Stimulated activated CD4-positive, alpha-beta T cell treated with anti-CD3 and anti-CD28 coated beads, Interleukin-1b, Interleukin-23, amount 100 ng/mL, for 48 hours (primary cell): ENCODE data around the gene LAMP1.
"Not testable (repeated sequence)": the region's sequence is repeated elsewhere in the genome, so short reads cannot be mapped to it uniquely, and the experiment has no call there.

Experiments
- DNase-seq: peaks from one replicate; pipeline ENCODE4 v3.0.0-alpha.2; 2020

LAMP1 gene

GRCh38 chr13:113329656-113330312 lies 32.7 kb downstream of the LAMP1 start:
- DNase-seq = no peak

- DNase-seq = no peak
These were observed 35.6 kb downstream of the LAMP1 start for GRCh38 chr13:113332615-113333014.

- DNase-seq = no peak
These were observed 36.0 kb downstream of the LAMP1 start for GRCh38 chr13:113333076-113333475.

GRCh38 chr13:113337556-113337955 lies 40.5 kb downstream of the LAMP1 start:
- DNase-seq = no peak

GRCh38 chr13:113337976-113338375 lies 40.9 kb downstream of the LAMP1 start:
- no peak for DNase-seq

- no peak for DNase-seq
These were observed 41.4 kb downstream of the LAMP1 start for GRCh38 chr13:113338451-113338850.

GRCh38 chr13:113342820-113343691 lies 46.0 kb downstream of the LAMP1 start:
- DNase-seq = no peak

- DNase-seq = no peak
These were observed 46.6 kb downstream of the LAMP1 start for GRCh38 chr13:113343692-113343968.

- no peak for DNase-seq
These were observed 48.4 kb downstream of the LAMP1 start for GRCh38 chr13:113345486-113345885.

GRCh38 chr13:113347736-113348225 lies 50.7 kb downstream of the LAMP1 start:
- not testable (repeated sequence) for DNase-seq

- no peak for DNase-seq
These were observed 51.6 kb downstream of the LAMP1 start for GRCh38 chr13:113348591-113348990.

- DNase-seq = no peak
These were observed 52.0 kb downstream of the LAMP1 start for GRCh38 chr13:113349050-113349449.

- DNase-seq = no peak
These were observed 52.5 kb downstream of the LAMP1 start for GRCh38 chr13:113349491-113349890.

GRCh38 chr13:113350065-113350937 lies 53.3 kb downstream of the LAMP1 start:
- DNase-seq = no peak

GRCh38 chr13:113350938-113351335 lies 53.9 kb downstream of the LAMP1 start:
- no peak for DNase-seq

GRCh38 chr13:113351514-113352026 lies 54.5 kb downstream of the LAMP1 start:
- no peak for DNase-seq

- no peak for DNase-seq
These were observed 56.2 kb downstream of the LAMP1 start for GRCh38 chr13:113353254-113353653.

GRCh38 chr13:113354831-113355610 lies 58.0 kb downstream of the LAMP1 start:
- no peak for DNase-seq

- DNase-seq = no peak
These were observed 58.6 kb downstream of the LAMP1 start for GRCh38 chr13:113355621-113356020.

GRCh38 chr13:113356596-113356995 lies 59.6 kb downstream of the LAMP1 start:
- no peak for DNase-seq

GRCh38 chr13:113357529-113357928 lies 60.5 kb downstream of the LAMP1 start:
- DNase-seq = no peak

GRCh38 chr13:113358653-113359190 lies 61.7 kb downstream of the LAMP1 start:
- DNase-seq = no peak
